HCT116 (cell line): Measurements from ENCODE around the gene SNRNP27. TPM values are rescaled to one million over a fixed set of nuclear protein-coding genes. Genes with fewer than 3 reads are reported as not detected.

ENCODE experiments used
- ATAC-seq: fragments of 200-7000 bp; cut with Tn5 transposase; 2 replicates; pipeline ENCODE4 v1.9.1; 2020; ENCODE audit warnings: mild to moderate bottlenecking, moderate library complexity
- BruUV-seq: library from RNA; stranded (reverse); fragments of 400-500 nt; replicated peaks from 2 replicates; lab custom pipeline; 2021; lab: Mats Ljungman, UMichigan
- CTCF ChIA-PET: fragments of 300-600 bp; sonication (Branson Sonifier 250); formaldehyde crosslinking; loops from one replicate; lab custom pipeline; 2021; ENCODE audit warnings: antibody characterized with exemption; lab: Charles Lee
- POLR2A ChIA-PET: fragments of 300-600, 350-600 bp; sonication (Branson Sonifier 250); formaldehyde crosslinking; loops from one replicate; lab custom pipeline; 2021; ENCODE audit warnings: antibody characterized with exemption; lab: Charles Lee
- RAD21 ChIA-PET, 2 experiments: fragments of 300-600 bp; sonication (Branson Sonifier 250); formaldehyde crosslinking; loops; one replicate each; lab custom pipeline; 2023; ENCODE audit warnings: low total read pairs in 2 of 2; ENCODE audit not compliant: uncharacterized antibody in 2 of 2, unreplicated experiment in 2 of 2, low non-redundant PET in 1 of 2; lab: Charles Lee
- DNase-seq: peaks from one replicate; pipeline ENCODE4 v3.0.0-alpha.2; 2010; ENCODE audit warnings: low read depth, low spot score
- H2AFZ ChIP-seq: fragments of 200-600 bp; shearing (Covaris generic), sonication (generic); 2 replicates; pipeline ENCODE4 v1.6.1; 2017; ENCODE audit warnings: low read depth, mixed run types, mixed read lengths, antibody characterized with exemption, low read length; ENCODE audit not compliant: poor library complexity, severe bottlenecking
- H3K27ac ChIP-seq: 2 replicates; pipeline ENCODE4 v1.5.1; 2012; ENCODE audit warnings: low read depth, low read length
- H3K27me3 ChIP-seq: fragments of 200-600 bp; sonication (generic); 2 replicates; pipeline ENCODE4 v1.6.1; 2016; ENCODE audit warnings: mixed run types, low read length, mixed read lengths; ENCODE audit not compliant: insufficient read depth
- H3K36me3 ChIP-seq, 2 experiments: fragments of 200-500 bp in 1 of 2; fragments of 200-600 bp in 1 of 2; sonication (Bioruptor generic) in 1 of 2; sonication (generic) in 1 of 2; 2 replicates each; pipeline versions ENCODE4 v1.5.1 to v1.6.1; 2014 to 2016; ENCODE audit warnings: low read length in 2 of 2, inconsistent platforms in 1 of 2, mixed read lengths in 1 of 2, mixed run types in 1 of 2; ENCODE audit not compliant: insufficient read depth in 2 of 2, control insufficient read depth in 1 of 2
- H3K4me1 ChIP-seq, 2 experiments: fragments of 200-600 bp in 1 of 2; sonication (generic) in 1 of 2; 2 replicates each; pipeline versions ENCODE4 v1.5.1 to v1.6.1; 2012 to 2017; ENCODE audit warnings: low read length in 2 of 2, inconsistent platforms in 1 of 2, mild to moderate bottlenecking in 1 of 2, mixed read lengths in 1 of 2, mixed run types in 1 of 2, moderate library complexity in 1 of 2; ENCODE audit not compliant: insufficient read depth in 2 of 2, control insufficient read depth in 1 of 2
- H3K4me2 ChIP-seq: fragments of 200-600 bp; sonication (generic); 2 replicates; pipeline ENCODE4 v1.6.1; 2017; ENCODE audit warnings: mixed run types, low read length, mixed read lengths
- H3K4me3 ChIP-seq, 2 experiments: fragments of 200-600 bp in 1 of 2; sonication (generic) in 1 of 2; replicated peaks in 1 of 2; 2 replicates each; pipeline ENCODE4 v1.5.1; 2011 to 2016; ENCODE audit warnings: low read length in 2 of 2, control low read depth in 1 of 2, low read depth in 1 of 2, mild to moderate bottlenecking in 1 of 2, mixed read lengths in 1 of 2, mixed run types in 1 of 2
- H3K79me2 ChIP-seq: fragments of 200-600 bp; sonication (generic); 2 replicates; pipeline ENCODE4 v1.6.1; 2017; ENCODE audit warnings: mild to moderate bottlenecking, mixed run types, low read length, moderate library complexity, mixed read lengths; ENCODE audit not compliant: insufficient read depth
- H3K9ac ChIP-seq: fragments of 200-600 bp; sonication (generic); 2 replicates; pipeline ENCODE4 v1.6.1; 2016; ENCODE audit warnings: low read length, mixed read lengths
- H3K9me2 ChIP-seq: fragments of 200-600 bp; sonication (generic), shearing (Covaris generic); 2 replicates; pipeline ENCODE4 v1.6.1; 2017; ENCODE audit warnings: mixed run types, mild to moderate bottlenecking, moderate library complexity; ENCODE audit not compliant: insufficient read depth
- H3K9me3 ChIP-seq, 2 experiments: fragments of 200-500 bp in 1 of 2; fragments of 200-600 bp in 1 of 2; sonication (Bioruptor generic) in 1 of 2; sonication (generic) in 1 of 2; 2 replicates each; pipeline ENCODE4 v1.6.1; 2014 to 2017; ENCODE audit warnings: low read length in 2 of 2, mixed read lengths in 2 of 2, inconsistent platforms in 1 of 2, low read depth in 1 of 2, mild to moderate bottlenecking in 1 of 2, mixed run types in 1 of 2, moderate library complexity in 1 of 2; ENCODE audit not compliant: control insufficient read depth in 1 of 2, insufficient read depth in 1 of 2
- H4K20me1 ChIP-seq: fragments of 200-600 bp; sonication (generic), shearing (Covaris generic); 2 replicates; pipeline ENCODE4 v1.6.1; 2017; ENCODE audit warnings: mixed run types, mild to moderate bottlenecking, moderate library complexity; ENCODE audit not compliant: insufficient read depth
- ATF3 ChIP-seq: IDR thresholded peaks from 2 replicates; pipeline ENCODE4 v1.6.1; 2012
- CBX3 ChIP-seq: IDR thresholded peaks from 2 replicates; pipeline ENCODE4 v1.6.1; 2012; ENCODE audit warnings: low read depth
- CEBPB ChIP-seq: IDR thresholded peaks from 2 replicates; pipeline ENCODE4 v1.6.1; 2012; ENCODE audit warnings: low read depth
- ELF1 ChIP-seq: IDR thresholded peaks from 2 replicates; pipeline ENCODE4 v1.6.1; 2012; ENCODE audit warnings: low read depth, borderline replicate concordance
- EZH2phosphoT487 ChIP-seq: fragments of 200-600 bp; IDR thresholded peaks from 2 replicates; pipeline ENCODE4 v1.6.1; 2018; ENCODE audit warnings: antibody characterized with exemption, borderline replicate concordance
- JUND ChIP-seq: IDR thresholded peaks from 2 replicates; pipeline ENCODE4 v1.6.1; 2012
- MAX ChIP-seq: IDR thresholded peaks from 2 replicates; pipeline ENCODE4 v1.6.1; 2012
- POLR2A ChIP-seq: IDR thresholded peaks from 2 replicates; pipeline ENCODE4 v1.7.0; 2011; ENCODE audit warnings: borderline replicate concordance; ENCODE audit not compliant: insufficient read depth, insufficient read length; ENCODE audit errors: extremely low read depth
- RAD21 ChIP-seq: IDR thresholded peaks from 2 replicates; pipeline ENCODE4 v1.6.1; 2012; ENCODE audit warnings: low read depth, mild to moderate bottlenecking
- SIN3A ChIP-seq: IDR thresholded peaks from 2 replicates; pipeline ENCODE4 v1.6.1; 2012; ENCODE audit warnings: low read depth
- SP1 ChIP-seq: IDR thresholded peaks from 2 replicates; pipeline ENCODE4 v1.6.1; 2012; ENCODE audit warnings: low read depth
- SRF ChIP-seq: IDR thresholded peaks from 2 replicates; pipeline ENCODE4 v1.6.1; 2012; ENCODE audit warnings: low read depth
- YY1 ChIP-seq: IDR thresholded peaks from 2 replicates; pipeline ENCODE4 v1.6.1; 2011; ENCODE audit warnings: low read length, low read depth, moderate library complexity, mild to moderate bottlenecking; ENCODE audit not compliant: insufficient replicate concordance; ENCODE audit errors: extremely low read depth
- ZBTB33 ChIP-seq: IDR thresholded peaks from 2 replicates; pipeline ENCODE4 v1.6.1; 2011; ENCODE audit warnings: mild to moderate bottlenecking, low read length, moderate library complexity; ENCODE audit not compliant: insufficient replicate concordance; ENCODE audit errors: extremely low read depth
- ZNF274 ChIP-seq: fragments of 200-500 bp; sonication (Bioruptor generic); IDR thresholded peaks from 2 replicates; pipeline ENCODE4 v1.6.1; 2014; ENCODE audit warnings: mild to moderate bottlenecking, low read depth, low read length, inconsistent platforms
- intact Hi-C: fragments of 100-400 bp; cut with micrococcal nuclease; formaldehyde crosslinking; loops from 2 replicates; pipeline ENCODE4 v1.10.0; 2022
- total RNA-seq: library from RNA; stranded (reverse); gene quantifications from one replicate; pipeline ENCODE4 v1.2.1, GENCODE V29; 2021; ENCODE audit not compliant: unreplicated experiment

SNRNP27 gene
- total RNA-seq, 1 experiment from 2014 or later = 44.4 TPM

- Histone ChIP-seq H3K9me2 (no peaks in the 10 kb centered on the region), H3K27ac (no peak overlapping the region), H3K4me1 (peaks cover 19 to 32% of the 10 kb centered on the region in 2 experiments), H3K4me3 (no peak overlapping the region), H2AFZ (no peak overlapping the region), H3K79me2 (no peaks in the 10 kb centered on the region), H3K36me3 (no peaks in the 10 kb centered on the region; a peak in 1 of 4 replicates), H3K9me3 (no peaks in the 10 kb centered on the region), H3K9ac (no peak overlapping the region), H3K27me3 (no peaks in the 10 kb centered on the region), H3K4me2 (no peak overlapping the region), H4K20me1 (no peaks in the 10 kb centered on the region)
- ATAC-seq (no peak), DNase-seq (no peak)
- intact Hi-C loops = no loop called here
- ChIA-PET POLR2A (no interaction called here), CTCF (no interaction called here), RAD21 (no interaction called here)
- no peak for TF ChIP-seq EZH2phosphoT487
- no peak for TF ChIP-seq ELF1
- no peak for TF ChIP-seq ZNF274
- TF ChIP-seq MAX = no peak
- no TSS peak for BruUV-seq
Measured at GRCh38 chr2:69943843-69944525, 50.2 kb downstream of the SNRNP27 start.

- Histone ChIP-seq H3K4me2 (no peak overlapping the region), H2AFZ (no peak overlapping the region), H3K4me1 (peaks cover 19 to 32% of the 10 kb centered on the region in 2 experiments), H3K27ac (no peak overlapping the region), H4K20me1 (no peaks in the 10 kb centered on the region), H3K36me3 (no peaks in the 10 kb centered on the region), H3K9me3 (no peaks in the 10 kb centered on the region), H3K79me2 (no peaks in the 10 kb centered on the region), H3K9me2 (no peaks in the 10 kb centered on the region), H3K27me3 (no peaks in the 10 kb centered on the region), H3K4me3 (no peak overlapping the region), H3K9ac (no peak overlapping the region)
- ChIA-PET RAD21 (interaction anchor here in 1 of 2 experiments (0.6 kb wide), 1 partner anchor 114 kb away, joined by 3 read pairs; no protein-coding TSS in a partner anchor), CTCF (no interaction called here), POLR2A (no interaction called here)
- BruUV-seq = no TSS peak
- intact Hi-C loops = no loop called here
- DNase-seq = no peak
- no peak for ATAC-seq
- no peak for TF ChIP-seq ATF3
- no peak for TF ChIP-seq POLR2A
- no peak for TF ChIP-seq CBX3
- no peak for TF ChIP-seq JUND
- no peak for TF ChIP-seq RAD21
- no peak for TF ChIP-seq ZNF274
- no peak for TF ChIP-seq ZBTB33
- no peak for TF ChIP-seq SRF
- no peak for TF ChIP-seq CEBPB
- no peak for TF ChIP-seq SIN3A
- no peak for TF ChIP-seq YY1
- TF ChIP-seq SP1 = no peak
- no peak for TF ChIP-seq MAX
Measured at GRCh38 chr2:69944756-69945155, 51.0 kb downstream of the SNRNP27 start.
